Measurements from ENCODE around the gene GALR3. TPM values are rescaled to one million over a fixed set of nuclear protein-coding genes. Genes with fewer than 3 reads are reported as not detected.

GALR3 gene
- total and polyA plus RNA-seq, 2 experiments from 2014 or later = 0.36 to 0.63 TPM

DNA sequence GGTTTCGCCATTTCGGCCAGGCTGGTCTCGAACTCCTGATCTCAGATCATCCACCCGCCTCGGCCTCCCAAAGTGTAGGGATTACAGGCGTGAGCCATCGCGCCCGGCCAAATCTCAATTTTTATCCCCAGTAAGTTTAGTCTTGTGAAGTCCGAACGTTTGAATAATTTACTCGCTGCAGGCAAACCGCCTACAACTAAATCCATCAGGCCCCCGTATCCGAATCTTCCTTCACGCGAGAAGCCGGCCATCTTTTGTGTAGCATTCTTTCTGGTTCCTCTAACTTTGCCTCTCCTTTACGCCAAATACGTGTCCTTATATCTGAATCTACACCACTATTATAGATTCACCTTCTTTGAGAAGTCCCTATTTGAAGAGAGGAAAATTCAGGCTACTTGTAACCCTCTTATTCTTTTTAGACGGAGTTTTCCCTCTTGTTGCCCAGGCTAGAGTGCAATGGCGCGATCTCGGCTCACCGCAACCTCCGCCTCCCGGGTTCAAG, 25.5 kb downstream of the GALR3 start (continued):
- TF ChIP-seq, protein P1, sequence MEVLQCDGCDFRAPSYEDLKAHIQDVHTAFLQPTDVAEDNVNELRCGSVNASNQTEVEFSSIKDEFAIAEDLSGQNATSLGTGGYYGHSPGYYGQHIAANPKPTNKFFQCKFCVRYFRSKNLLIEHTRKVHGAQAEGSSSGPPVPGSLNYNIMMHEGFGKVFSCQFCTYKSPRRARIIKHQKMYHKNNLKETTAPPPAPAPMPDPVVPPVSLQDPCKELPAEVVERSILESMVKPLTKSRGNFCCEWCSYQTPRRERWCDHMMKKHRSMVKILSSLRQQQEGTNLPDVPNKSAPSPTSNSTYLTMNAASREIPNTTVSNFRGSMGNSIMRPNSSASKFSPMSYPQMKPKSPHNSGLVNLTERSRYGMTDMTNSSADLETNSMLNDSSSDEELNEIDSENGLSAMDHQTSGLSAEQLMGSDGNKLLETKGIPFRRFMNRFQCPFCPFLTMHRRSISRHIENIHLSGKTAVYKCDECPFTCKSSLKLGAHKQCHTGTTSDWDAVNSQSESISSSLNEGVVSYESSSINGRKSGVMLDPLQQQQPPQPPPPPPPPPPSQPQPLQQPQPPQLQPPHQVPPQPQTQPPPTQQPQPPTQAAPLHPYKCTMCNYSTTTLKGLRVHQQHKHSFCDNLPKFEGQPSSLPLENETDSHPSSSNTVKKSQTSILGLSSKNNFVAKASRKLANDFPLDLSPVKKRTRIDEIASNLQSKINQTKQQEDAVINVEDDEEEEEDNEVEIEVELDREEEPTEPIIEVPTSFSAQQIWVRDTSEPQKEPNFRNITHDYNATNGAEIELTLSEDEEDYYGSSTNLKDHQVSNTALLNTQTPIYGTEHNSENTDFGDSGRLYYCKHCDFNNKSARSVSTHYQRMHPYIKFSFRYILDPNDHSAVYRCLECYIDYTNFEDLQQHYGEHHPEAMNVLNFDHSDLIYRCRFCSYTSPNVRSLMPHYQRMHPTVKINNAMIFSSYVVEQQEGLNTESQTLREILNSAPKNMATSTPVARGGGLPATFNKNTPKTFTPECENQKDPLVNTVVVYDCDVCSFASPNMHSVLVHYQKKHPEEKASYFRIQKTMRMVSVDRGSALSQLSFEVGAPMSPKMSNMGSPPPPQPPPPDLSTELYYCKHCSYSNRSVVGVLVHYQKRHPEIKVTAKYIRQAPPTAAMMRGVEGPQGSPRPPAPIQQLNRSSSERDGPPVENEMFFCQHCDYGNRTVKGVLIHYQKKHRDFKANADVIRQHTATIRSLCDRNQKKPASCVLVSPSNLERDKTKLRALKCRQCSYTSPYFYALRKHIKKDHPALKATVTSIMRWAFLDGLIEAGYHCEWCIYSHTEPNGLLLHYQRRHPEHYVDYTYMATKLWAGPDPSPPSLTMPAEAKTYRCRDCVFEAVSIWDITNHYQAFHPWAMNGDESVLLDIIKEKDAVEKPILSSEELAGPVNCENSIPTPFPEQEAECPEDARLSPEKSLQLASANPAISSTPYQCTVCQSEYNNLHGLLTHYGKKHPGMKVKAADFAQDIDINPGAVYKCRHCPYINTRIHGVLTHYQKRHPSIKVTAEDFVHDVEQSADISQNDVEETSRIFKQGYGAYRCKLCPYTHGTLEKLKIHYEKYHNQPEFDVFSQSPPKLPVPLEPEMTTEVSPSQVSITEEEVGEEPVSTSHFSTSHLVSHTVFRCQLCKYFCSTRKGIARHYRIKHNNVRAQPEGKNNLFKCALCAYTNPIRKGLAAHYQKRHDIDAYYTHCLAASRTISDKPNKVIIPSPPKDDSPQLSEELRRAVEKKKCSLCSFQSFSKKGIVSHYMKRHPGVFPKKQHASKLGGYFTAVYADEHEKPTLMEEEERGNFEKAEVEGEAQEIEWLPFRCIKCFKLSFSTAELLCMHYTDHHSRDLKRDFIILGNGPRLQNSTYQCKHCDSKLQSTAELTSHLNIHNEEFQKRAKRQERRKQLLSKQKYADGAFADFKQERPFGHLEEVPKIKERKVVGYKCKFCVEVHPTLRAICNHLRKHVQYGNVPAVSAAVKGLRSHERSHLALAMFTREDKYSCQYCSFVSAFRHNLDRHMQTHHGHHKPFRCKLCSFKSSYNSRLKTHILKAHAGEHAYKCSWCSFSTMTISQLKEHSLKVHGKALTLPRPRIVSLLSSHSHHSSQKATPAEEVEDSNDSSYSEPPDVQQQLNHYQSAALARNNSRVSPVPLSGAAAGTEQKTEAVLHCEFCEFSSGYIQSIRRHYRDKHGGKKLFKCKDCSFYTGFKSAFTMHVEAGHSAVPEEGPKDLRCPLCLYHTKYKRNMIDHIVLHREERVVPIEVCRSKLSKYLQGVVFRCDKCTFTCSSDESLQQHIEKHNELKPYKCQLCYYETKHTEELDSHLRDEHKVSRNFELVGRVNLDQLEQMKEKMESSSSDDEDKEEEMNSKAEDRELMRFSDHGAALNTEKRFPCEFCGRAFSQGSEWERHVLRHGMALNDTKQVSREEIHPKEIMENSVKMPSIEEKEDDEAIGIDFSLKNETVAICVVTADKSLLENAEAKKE (CRISPR knock-in tag; IDR thresholded peaks at IDR 0.05) = no peak
- TF ChIP-seq, protein P2, sequence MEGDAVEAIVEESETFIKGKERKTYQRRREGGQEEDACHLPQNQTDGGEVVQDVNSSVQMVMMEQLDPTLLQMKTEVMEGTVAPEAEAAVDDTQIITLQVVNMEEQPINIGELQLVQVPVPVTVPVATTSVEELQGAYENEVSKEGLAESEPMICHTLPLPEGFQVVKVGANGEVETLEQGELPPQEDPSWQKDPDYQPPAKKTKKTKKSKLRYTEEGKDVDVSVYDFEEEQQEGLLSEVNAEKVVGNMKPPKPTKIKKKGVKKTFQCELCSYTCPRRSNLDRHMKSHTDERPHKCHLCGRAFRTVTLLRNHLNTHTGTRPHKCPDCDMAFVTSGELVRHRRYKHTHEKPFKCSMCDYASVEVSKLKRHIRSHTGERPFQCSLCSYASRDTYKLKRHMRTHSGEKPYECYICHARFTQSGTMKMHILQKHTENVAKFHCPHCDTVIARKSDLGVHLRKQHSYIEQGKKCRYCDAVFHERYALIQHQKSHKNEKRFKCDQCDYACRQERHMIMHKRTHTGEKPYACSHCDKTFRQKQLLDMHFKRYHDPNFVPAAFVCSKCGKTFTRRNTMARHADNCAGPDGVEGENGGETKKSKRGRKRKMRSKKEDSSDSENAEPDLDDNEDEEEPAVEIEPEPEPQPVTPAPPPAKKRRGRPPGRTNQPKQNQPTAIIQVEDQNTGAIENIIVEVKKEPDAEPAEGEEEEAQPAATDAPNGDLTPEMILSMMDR (conservative IDR thresholded peaks at IDR 0.05; ENCODE audit: low read depth in 2 of 2) = no peak

DNA sequence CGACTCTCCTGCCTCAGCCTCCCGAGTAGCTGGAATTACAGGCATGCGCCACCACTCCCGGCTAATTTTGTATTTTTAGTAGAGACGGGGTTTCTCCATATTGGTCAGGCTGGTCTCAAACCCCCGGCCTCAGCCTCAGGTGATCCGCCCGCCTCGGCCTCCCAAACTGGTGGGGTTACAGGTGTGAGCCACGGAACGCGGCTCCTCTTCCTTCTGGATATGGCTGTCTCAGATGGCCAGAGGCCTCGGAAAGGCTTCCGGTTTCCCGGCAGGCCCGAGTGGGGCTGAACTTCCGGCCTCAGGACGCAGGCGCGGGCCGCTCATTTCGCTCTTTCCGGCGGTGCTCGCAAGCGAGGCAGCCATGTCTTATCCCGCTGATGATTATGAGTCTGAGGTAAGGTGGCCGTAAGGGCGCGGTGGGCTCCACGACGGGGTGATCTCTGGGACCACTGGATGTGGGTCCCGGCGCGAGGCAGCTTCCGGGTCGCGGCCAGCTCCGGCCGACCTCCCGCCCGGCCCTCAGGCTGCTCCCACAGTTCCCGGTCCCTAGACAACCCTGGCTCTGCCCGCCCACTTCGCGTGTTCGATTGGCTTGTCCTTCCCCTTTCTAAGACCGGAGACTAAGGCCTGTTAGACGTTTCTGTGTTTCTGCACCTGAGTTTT, 26.0 kb downstream of the GALR3 start, which contains the start of gene EIF3L:
Gene EIF3L (plus strand): TSS at position 331 of the 663 bp plus-strand sequence. CDS start 31 bp downstream, at position 362.
- no peaks in the 10 kb centered on the region for H3K9me2 ChIP-seq (ENCODE audit: insufficient read depth)
- H3K36me3 Mint-ChIP-seq (ENCODE audit: low read depth) = peaks cover 55% of the 10 kb centered on the region
- H3K27me3 ChIP-seq (ENCODE audit: insufficient read depth) = no peaks in the 10 kb centered on the region
- ATAC-seq = peak; percentile 88
- H3K27ac Mint-ChIP-seq = peak within 1 kb of the TSS; percentile 99
- H3K79me2 ChIP-seq (replicated peaks; ENCODE audit: insufficient read depth) = peaks cover 67% of the 10 kb centered on the region
- peak within 1 kb of the TSS; percentile 99 for H3K27ac ChIP-seq (ENCODE audit: low read depth)
- H3K4me2 ChIP-seq = peak within 1 kb of the TSS; percentile 95
- DNase-seq (ENCODE audit: low spot score) = peak; percentile 95
- peaks cover 37% of the 10 kb centered on the region for H4K20me1 ChIP-seq (replicated peaks; ENCODE audit: insufficient read depth)
- peaks cover 38% of the 10 kb centered on the region for H3K36me3 ChIP-seq (ENCODE audit: insufficient read depth)
- H3K27me3 Mint-ChIP-seq (ENCODE audit: insufficient read depth, low read depth, poor library complexity) = peaks cover 7% of the 10 kb centered on the region
- peaks cover 15% of the 10 kb centered on the region for H3K9me3 Mint-ChIP-seq
- peak within 1 kb of the TSS; percentile 69; the same call in 1 of the 2 replicates for H2AFZ ChIP-seq
- peak within 1 kb of the TSS; percentile 98 for H3K4me3 ChIP-seq
- no peak for TF ChIP-seq STAT1 (IDR thresholded peaks at IDR 0.05; ENCODE audit: unreplicated experiment)
- TF ChIP-seq, protein P3, sequence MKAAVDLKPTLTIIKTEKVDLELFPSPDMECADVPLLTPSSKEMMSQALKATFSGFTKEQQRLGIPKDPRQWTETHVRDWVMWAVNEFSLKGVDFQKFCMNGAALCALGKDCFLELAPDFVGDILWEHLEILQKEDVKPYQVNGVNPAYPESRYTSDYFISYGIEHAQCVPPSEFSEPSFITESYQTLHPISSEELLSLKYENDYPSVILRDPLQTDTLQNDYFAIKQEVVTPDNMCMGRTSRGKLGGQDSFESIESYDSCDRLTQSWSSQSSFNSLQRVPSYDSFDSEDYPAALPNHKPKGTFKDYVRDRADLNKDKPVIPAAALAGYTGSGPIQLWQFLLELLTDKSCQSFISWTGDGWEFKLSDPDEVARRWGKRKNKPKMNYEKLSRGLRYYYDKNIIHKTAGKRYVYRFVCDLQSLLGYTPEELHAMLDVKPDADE (IDR thresholded peaks at IDR 0.05) = peak; percentile 76
- TF ChIP-seq, protein P2 (conservative IDR thresholded peaks at IDR 0.05; ENCODE audit: low read depth in 2 of 2) = no peak
- peak; percentile 94 for TF ChIP-seq POLR2AphosphoS5 (IDR thresholded peaks at IDR 0.05; ENCODE audit: low read depth)
- peaks cover 11% of the 10 kb centered on the region for H3K4me1 Mint-ChIP-seq
- peaks cover 45% of the 10 kb centered on the region for H3F3A ChIP-seq (replicated peaks; ENCODE audit: low read depth)
- peaks cover 8% of the 10 kb centered on the region for H3K4me1 ChIP-seq (ENCODE audit: insufficient read depth)
- H3K4me3 Mint-ChIP-seq = peak within 1 kb of the TSS; percentile 97
